Esophagus squamous epithelium (tissue), 5 donors: Measurements from ENCODE around the gene SLC17A3. TPM values are rescaled to one million over a fixed set of nuclear protein-coding genes. Genes with fewer than 3 reads are reported as not detected.

Experiments
- DNase-seq: peaks from one replicate; lab custom pipeline; 2025; lab: John Stamatoyannopoulos, UW
- H3K27ac ChIP-seq, 4 donors: fragments of 200-600 bp; sonication (generic); one replicate each; pipeline ENCODE4 v1.5.1; 2016 to 2019; ENCODE audit warnings: mild to moderate bottlenecking in 1 of 4
- H3K27me3 ChIP-seq, 4 donors: fragments of 200-600 bp; sonication (generic); 1 replicate in 3 of 4; 2 replicates in 1 of 4; pipeline versions ENCODE4 v1.5.1 to v1.6.0; 2017 to 2021; ENCODE audit warnings: antibody characterized with exemption in 1 of 4
- H3K36me3 ChIP-seq, 3 donors: fragments of 200-600 bp; sonication (generic); one replicate each; pipeline ENCODE4 v1.5.1; 2016 to 2019
- H3K4me1 ChIP-seq, 3 donors: fragments of 200-600 bp; sonication (generic); one replicate each; pipeline ENCODE4 v1.5.1; 2017 to 2019
- H3K4me3 ChIP-seq, 4 donors: fragments of 200-600 bp; sonication (generic); 1 replicate in 3 of 4; 2 replicates in 1 of 4; pipeline ENCODE4 v1.5.1; 2016 to 2019; ENCODE audit warnings: mild to moderate bottlenecking in 2 of 4, moderate library complexity in 1 of 4
- H3K9me3 ChIP-seq, 3 donors: fragments of 200-600 bp; sonication (generic); one replicate each; pipeline ENCODE4 v1.5.1; 2016 to 2019
- CTCF ChIP-seq, 6 experiments: fragments of 450-650 bp in 4 of 6; fragments of 200-600 bp in 2 of 6; sonication (generic) in 2 of 6; IDR thresholded peaks; one replicate each; pipeline ENCODE4 v1.5.1; 2016 to 2019; ENCODE audit warnings: antibody characterized with exemption in 6 of 6, mild to moderate bottlenecking in 4 of 6, moderate library complexity in 4 of 6
- POLR2A ChIP-seq, 4 donors: fragments of 450-650 bp; IDR thresholded peaks; one replicate each; pipeline ENCODE4 v1.6.1; 2017; ENCODE audit warnings: antibody characterized with exemption in 4 of 4, mild to moderate bottlenecking in 4 of 4, moderate library complexity in 3 of 4
- WGBS, 2 donors: methylation state at CpG; one replicate each; pipeline ENCODE4 v1.1.5; 2018; 5-methylcytosine and 5-hydroxymethylcytosine counted together
- intact Hi-C: fragments of 100-400 bp; cut with DNase I; formaldehyde crosslinking; loops from one replicate; pipeline ENCODE4 v1.15.0; 2022
- total RNA-seq, 4 donors: library from RNA; depleted of rRNA; stranded (reverse); fragments of >200 nt; gene quantifications; one replicate each; pipeline ENCODE4 v1.1.0, GENCODE V29; 2016
- donor health status: DM: yes; HTN: yes; CAD: no.

The SLC17A3 gene
- total RNA-seq, 4 donors from 2014 or later, result not detected

- H3K36me3 ChIP-seq, result no peaks in the 10 kb centered on the region
- DNase-seq, result no peak
- intact Hi-C loops, result no loop called here
- H3K27ac ChIP-seq, result no peak overlapping the region
- H3K27me3 ChIP-seq, result no peaks in the 10 kb centered on the region
- no peak overlapping the region for H3K4me3 ChIP-seq
- TF ChIP-seq CTCF (IDR thresholded peaks at IDR 0.05) (no peak), POLR2A (IDR thresholded peaks at IDR 0.05) (no peak)
- no peaks in the 10 kb centered on the region for H3K4me1 ChIP-seq
- 76 to 78% methylated on average over 4 to 5 of the region's 5 CpGs for WGBS, 2 donors
- H3K9me3 ChIP-seq, result no peaks in the 10 kb centered on the region
Measured at GRCh38 chr6:25898289-25898977, 24.4 kb upstream of the SLC17A3 start.

- Histone ChIP-seq H3K36me3 (no peaks in the 10 kb centered on the region), H3K27ac (no peak overlapping the region), H3K27me3 (no peaks in the 10 kb centered on the region), H3K9me3 (no peaks in the 10 kb centered on the region), H3K4me1 (no peaks in the 10 kb centered on the region), H3K4me3 (no peak overlapping the region)
- no peak for DNase-seq
- intact Hi-C loops, result no loop called here
- WGBS, 2 donors, result 71% methylated on average over 3 of the region's 3 CpGs
- TF ChIP-seq POLR2A (IDR thresholded peaks at IDR 0.05) (no peak), CTCF (IDR thresholded peaks at IDR 0.05) (no peak)
Measured at GRCh38 chr6:25896252-25896651, 22.2 kb upstream of the SLC17A3 start.

- no peak for TF ChIP-seq POLR2A (IDR thresholded peaks at IDR 0.05)
- no peak for TF ChIP-seq CTCF (IDR thresholded peaks at IDR 0.05)
- Histone ChIP-seq H3K9me3 (no peaks in the 10 kb centered on the region), H3K27me3 (no peaks in the 10 kb centered on the region), H3K36me3 (no peaks in the 10 kb centered on the region), H3K4me3 (no peak overlapping the region), H3K27ac (no peak overlapping the region), H3K4me1 (no peaks in the 10 kb centered on the region)
- DNase-seq, result no peak
- 47 to 64% methylated on average over 1 of the region's 1 CpG for WGBS, 2 donors
- intact Hi-C loops, result no loop called here
Measured at GRCh38 chr6:25895771-25896170, 21.7 kb upstream of the SLC17A3 start.

- intact Hi-C loops, result no loop called here
- WGBS, 2 donors, result 84 to 85% methylated on average over 6 of the region's 6 CpGs
Measured at GRCh38 chr6:25893778-25894177, 19.7 kb upstream of the SLC17A3 start.

GRCh38 chr6:25892877-25893276 is 18.8 kb upstream of the SLC17A3 start:
- Histone ChIP-seq H3K36me3 (no peaks in the 10 kb centered on the region), H3K4me3 (no peak overlapping the region), H3K27ac (no peak overlapping the region), H3K9me3 (no peaks in the 10 kb centered on the region), H3K27me3 (no peaks in the 10 kb centered on the region), H3K4me1 (no peaks in the 10 kb centered on the region)
- no peak for TF ChIP-seq CTCF (IDR thresholded peaks at IDR 0.05)
- no peak for DNase-seq
- intact Hi-C loops, result no loop called here

More at GRCh38 chr6:25893778-25894177, 19.7 kb upstream of the SLC17A3 start:
- Histone ChIP-seq H3K4me1 (no peaks in the 10 kb centered on the region), H3K9me3 (no peaks in the 10 kb centered on the region), H3K27me3 (no peaks in the 10 kb centered on the region), H3K4me3 (no peak overlapping the region), H3K27ac (no peak overlapping the region), H3K36me3 (no peaks in the 10 kb centered on the region)
- DNase-seq, result no peak
- TF ChIP-seq CTCF (IDR thresholded peaks at IDR 0.05) (no peak), POLR2A (IDR thresholded peaks at IDR 0.05) (no peak)
